DOHH2 (cell line): ENCODE data around the gene DOCK10.

Source experiments
- H3F3A ChIP-seq: fragments of 200-600 bp; sonication (generic), shearing (Covaris generic); 2 replicates; pipeline ENCODE4 v1.6.0; 2016; ENCODE audit warnings: antibody characterized with exemption, mild to moderate bottlenecking; ENCODE audit not compliant: control insufficient read depth, insufficient read depth
- H3K27ac ChIP-seq: fragments of 200-600 bp; sonication (generic); 2 replicates; pipeline ENCODE4 v1.5.1; 2014; ENCODE audit warnings: low read depth, mild to moderate bottlenecking, low read length, moderate library complexity
- H3K27me3 ChIP-seq: fragments of 200-600 bp; sonication (generic); 2 replicates; pipeline ENCODE4 v1.6.1; 2014; ENCODE audit warnings: mild to moderate bottlenecking, low read length, mixed read lengths; ENCODE audit not compliant: control insufficient read depth
- H3K36me3 ChIP-seq: fragments of 200-600 bp; sonication (generic); 2 replicates; pipeline ENCODE4 v1.6.1; 2014; ENCODE audit warnings: mild to moderate bottlenecking, low read length, moderate library complexity, mixed read lengths; ENCODE audit not compliant: control insufficient read depth
- H3K4me1 ChIP-seq: fragments of 200-600 bp; sonication (generic); 2 replicates; pipeline ENCODE4 v1.6.1; 2014; ENCODE audit warnings: mild to moderate bottlenecking, low read length, mixed read lengths; ENCODE audit not compliant: control insufficient read depth
- H3K4me2 ChIP-seq: fragments of 200-600 bp; sonication (generic); 2 replicates; pipeline ENCODE4 v1.6.0; 2014; ENCODE audit warnings: mild to moderate bottlenecking, low read length, moderate library complexity
- H3K4me3 ChIP-seq: fragments of 200-600 bp; sonication (generic); 2 replicates; pipeline ENCODE4 v1.5.1; 2014; ENCODE audit warnings: mild to moderate bottlenecking, low read length, mixed read lengths
- H3K79me2 ChIP-seq: fragments of 200-600 bp; sonication (generic); 2 replicates; pipeline ENCODE4 v1.6.1; 2014; ENCODE audit warnings: mild to moderate bottlenecking, low read length, mixed read lengths; ENCODE audit not compliant: control insufficient read depth
- H3K9me2 ChIP-seq: fragments of 200-600 bp; sonication (generic); replicated peaks from 2 replicates; pipeline ENCODE4 v1.6.1; 2014; ENCODE audit warnings: mild to moderate bottlenecking, low read length, mixed read lengths; ENCODE audit not compliant: control insufficient read depth
- H3K9me3 ChIP-seq: fragments of 200-600 bp; sonication (generic); 2 replicates; pipeline ENCODE4 v1.6.1; 2014; ENCODE audit warnings: antibody characterized with exemption, low read length, mixed read lengths; ENCODE audit not compliant: control insufficient read depth, insufficient read depth
- H4K20me1 ChIP-seq: fragments of 200-600 bp; sonication (generic); 2 replicates; pipeline ENCODE4 v1.6.0; 2014; ENCODE audit warnings: low read depth, mild to moderate bottlenecking, antibody characterized with exemption, low read length, moderate library complexity; ENCODE audit not compliant: control insufficient read depth, insufficient read depth
- CTCF ChIP-seq: fragments of 200-600 bp; sonication (generic); IDR thresholded peaks from one replicate; pipeline ENCODE4 v1.5.1; 2014; ENCODE audit warnings: antibody characterized with exemption, mild to moderate bottlenecking, low read depth, low read length; ENCODE audit not compliant: poor library complexity, severe bottlenecking
- EZH2phosphoT487 ChIP-seq: fragments of 200-600 bp; sonication (generic); IDR thresholded peaks from 2 replicates; pipeline ENCODE4 v1.6.1; 2017; ENCODE audit warnings: borderline replicate concordance, mild to moderate bottlenecking, antibody characterized with exemption, low read length, moderate library complexity, mixed read lengths

DOCK10 gene

DNA sequence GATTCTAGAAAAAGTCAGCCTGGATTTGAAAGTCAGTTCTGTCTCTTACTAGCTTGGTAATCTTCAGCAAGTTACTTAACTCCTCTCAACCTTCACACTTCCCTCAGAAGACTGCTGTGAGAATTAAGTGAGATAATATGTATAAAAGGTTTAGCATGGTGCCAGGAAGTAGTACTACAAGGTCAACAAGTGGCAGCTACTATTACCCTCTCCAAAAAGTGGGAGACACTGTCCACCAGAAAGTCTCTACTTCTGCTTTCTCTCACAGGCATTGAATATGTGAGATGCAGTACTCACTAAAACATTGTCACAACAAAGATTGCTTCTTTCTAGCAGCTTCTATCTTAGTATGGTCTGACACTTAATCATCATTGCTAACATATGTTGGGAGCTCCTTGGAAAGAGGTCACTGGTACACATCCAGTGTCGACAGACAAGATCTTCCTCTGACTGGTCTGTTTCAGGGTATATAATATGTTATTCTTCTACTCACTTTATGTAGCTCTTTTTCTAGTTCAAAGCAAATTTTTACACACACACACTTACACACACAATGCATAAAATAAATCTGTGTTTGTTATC, 47.9 kb downstream of the DOCK10 start:
- H3K79me2 ChIP-seq, result no peaks in the 10 kb centered on the region
- H4K20me1 ChIP-seq, result no peaks in the 10 kb centered on the region
- no peaks in the 10 kb centered on the region for H3F3A ChIP-seq
- TF ChIP-seq EZH2phosphoT487 (no peak), CTCF (no peak)
- H3K4me1 ChIP-seq, result no peaks in the 10 kb centered on the region
- no peak overlapping the region for H3K4me3 ChIP-seq
- H3K36me3 ChIP-seq, result no peaks in the 10 kb centered on the region
- H3K27me3 ChIP-seq, result no peaks in the 10 kb centered on the region
- no peaks in the 10 kb centered on the region for H3K9me3 ChIP-seq
- no peak overlapping the region for H3K4me2 ChIP-seq
- no peaks in the 10 kb centered on the region for H3K9me2 ChIP-seq
- no peak overlapping the region for H3K27ac ChIP-seq

GRCh38 chr2:224990710-224991109, 51.6 kb downstream of the DOCK10 start:
- Histone ChIP-seq H4K20me1 (no peaks in the 10 kb centered on the region), H3K79me2 (no peaks in the 10 kb centered on the region), H3K27ac (no peak overlapping the region), H3K9me2 (no peaks in the 10 kb centered on the region), H3F3A (no peaks in the 10 kb centered on the region), H3K36me3 (no peaks in the 10 kb centered on the region), H3K4me2 (no peak overlapping the region), H3K27me3 (no peaks in the 10 kb centered on the region), H3K4me1 (no peaks in the 10 kb centered on the region), H3K4me3 (no peak overlapping the region), H3K9me3 (no peaks in the 10 kb centered on the region)
- TF ChIP-seq EZH2phosphoT487, result no peak
- TF ChIP-seq CTCF, result no peak

- H3K27ac ChIP-seq, result no peak overlapping the region
- H3K9me2 ChIP-seq, result no peaks in the 10 kb centered on the region
- H3K4me3 ChIP-seq, result no peak overlapping the region
- no peaks in the 10 kb centered on the region for H3K36me3 ChIP-seq
- no peaks in the 10 kb centered on the region for H3K79me2 ChIP-seq
- no peaks in the 10 kb centered on the region for H4K20me1 ChIP-seq
- H3K4me2 ChIP-seq, result no peak overlapping the region
- H3F3A ChIP-seq, result no peaks in the 10 kb centered on the region
- TF ChIP-seq EZH2phosphoT487, result no peak
- no peak for TF ChIP-seq CTCF
- H3K4me1 ChIP-seq, result peaks cover 23% of the 10 kb centered on the region
- H3K9me3 ChIP-seq, result no peaks in the 10 kb centered on the region
- no peaks in the 10 kb centered on the region for H3K27me3 ChIP-seq
These were observed 54.5 kb downstream of the DOCK10 start for GRCh38 chr2:224987733-224988132.
